H1 (cell line): ENCODE data around the gene RNASEH2A. TPM values are rescaled to one million over a fixed set of nuclear protein-coding genes. Genes with fewer than 3 reads are reported as not detected.

Experiments used
- ASH2L ChIP-seq: fragments of 200-600, 300-600 bp; sonication (generic); IDR thresholded peaks from one replicate; pipeline ENCODE4 v1.7.1; 2017; ENCODE audit warnings: low read length
- BACH1 ChIP-seq: IDR thresholded peaks from 2 replicates; pipeline ENCODE4 v1.6.1; 2012; ENCODE audit warnings: low read length, improper control_type of control experiment
- CBX8 ChIP-seq: fragments of 300-800, 300-1000 bp; sonication (generic); IDR thresholded peaks from 2 replicates; pipeline ENCODE4 v1.7.1; 2016; ENCODE audit warnings: low read depth, low read length, borderline replicate concordance
- CEBPB ChIP-seq: IDR thresholded peaks from 2 replicates; pipeline ENCODE4 v1.6.1; 2012; ENCODE audit warnings: low read depth, low read length
- CHD1 ChIP-seq: IDR thresholded peaks from 2 replicates; pipeline ENCODE4 v1.6.1; 2012; ENCODE audit warnings: low read depth, low read length, improper control_type of control experiment
- CHD2 ChIP-seq: IDR thresholded peaks from 2 replicates; pipeline ENCODE4 v1.6.1; 2012; ENCODE audit warnings: low read length, improper control_type of control experiment
- MAX ChIP-seq: IDR thresholded peaks from 2 replicates; pipeline ENCODE4 v1.6.1; 2012; ENCODE audit warnings: inconsistent platforms
- POLR2A ChIP-seq, 2 experiments: IDR thresholded peaks; 1 replicate in 1 of 2; 2 replicates in 1 of 2; pipeline ENCODE4 v1.6.1; 2011; ENCODE audit warnings: low read depth in 2 of 2, low read length in 2 of 2, mild to moderate bottlenecking in 2 of 2; ENCODE audit errors: control extremely low read depth in 1 of 2
- POLR2AphosphoS5 ChIP-seq: IDR thresholded peaks from 2 replicates; pipeline ENCODE4 v1.6.1; 2011; ENCODE audit warnings: low read depth, low read length
- SP1 ChIP-seq: IDR thresholded peaks from 2 replicates; pipeline ENCODE4 v1.6.1; 2011; ENCODE audit warnings: low read depth, low read length
- SP4 ChIP-seq: IDR thresholded peaks from 2 replicates; pipeline ENCODE4 v1.6.1; 2012; ENCODE audit warnings: low read length, inconsistent platforms
- TAF1 ChIP-seq: IDR thresholded peaks from 2 replicates; pipeline ENCODE4 v1.6.1; 2011; ENCODE audit warnings: mild to moderate bottlenecking, low read depth, low read length
- TEAD4 ChIP-seq: IDR thresholded peaks from 2 replicates; pipeline ENCODE4 v1.6.1; 2012; ENCODE audit warnings: low read depth, low read length, inconsistent platforms, mixed read lengths
- polyA plus RNA-seq, 7 experiments: library from polyadenylated mRNA; depleted of rRNA in 3 of 7; stranded (reverse) in 5 of 7; unstranded in 2 of 7; fragments of >200 nt in 5 of 7; fragments of 200-250 nt in 2 of 7; gene quantifications; 1 replicate in 5 of 7; 2 replicates in 1 of 7; 4 replicates in 1 of 7; pipeline versions ENCODE4 v1.2.1 to v1.2.3, GENCODE V29; 2011 to 2013; ENCODE audit warnings: missing spikeins in 2 of 7, mixed read lengths in 2 of 7
- total RNA-seq: library from RNA; stranded (reverse); fragmentation: NEBNext Ultra II Directional; extraction: Animal tissue kit (Norgen Biotek cat#: 25700); gene quantifications from 2 replicates; pipeline ENCODE4 v1.2.1, GENCODE V29; 2021
- TF ChIP-seq, protein P1 (sequence below), 3 experiments: IDR thresholded peaks; 1 replicate in 2 of 3; 2 replicates in 1 of 3; pipeline versions ENCODE4 v1.5.1 to v1.6.1; 2011; ENCODE audit warnings: low read length in 3 of 3, mild to moderate bottlenecking in 3 of 3, inconsistent platforms in 2 of 3, low read depth in 1 of 3, moderate library complexity in 1 of 3; ENCODE audit not compliant: insufficient read depth in 1 of 3; ENCODE audit errors: control extremely low read depth in 1 of 3
- TF ChIP-seq, protein P2 (sequence below): IDR thresholded peaks from 2 replicates; pipeline ENCODE4 v1.6.1; 2012; ENCODE audit warnings: low read length, inconsistent platforms

RNASEH2A gene
- total and polyA plus RNA-seq, 2 of the 8 experiments (the other 6 are each of a cell fraction or from before 2014, with no cell fraction given), result 67.5 to 120 TPM

GRCh38 chr19:12782424-12783290 is 23.7 kb upstream of the RNASEH2A start (continued):
- TF ChIP-seq, protein P1, sequence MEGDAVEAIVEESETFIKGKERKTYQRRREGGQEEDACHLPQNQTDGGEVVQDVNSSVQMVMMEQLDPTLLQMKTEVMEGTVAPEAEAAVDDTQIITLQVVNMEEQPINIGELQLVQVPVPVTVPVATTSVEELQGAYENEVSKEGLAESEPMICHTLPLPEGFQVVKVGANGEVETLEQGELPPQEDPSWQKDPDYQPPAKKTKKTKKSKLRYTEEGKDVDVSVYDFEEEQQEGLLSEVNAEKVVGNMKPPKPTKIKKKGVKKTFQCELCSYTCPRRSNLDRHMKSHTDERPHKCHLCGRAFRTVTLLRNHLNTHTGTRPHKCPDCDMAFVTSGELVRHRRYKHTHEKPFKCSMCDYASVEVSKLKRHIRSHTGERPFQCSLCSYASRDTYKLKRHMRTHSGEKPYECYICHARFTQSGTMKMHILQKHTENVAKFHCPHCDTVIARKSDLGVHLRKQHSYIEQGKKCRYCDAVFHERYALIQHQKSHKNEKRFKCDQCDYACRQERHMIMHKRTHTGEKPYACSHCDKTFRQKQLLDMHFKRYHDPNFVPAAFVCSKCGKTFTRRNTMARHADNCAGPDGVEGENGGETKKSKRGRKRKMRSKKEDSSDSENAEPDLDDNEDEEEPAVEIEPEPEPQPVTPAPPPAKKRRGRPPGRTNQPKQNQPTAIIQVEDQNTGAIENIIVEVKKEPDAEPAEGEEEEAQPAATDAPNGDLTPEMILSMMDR (IDR thresholded peaks at IDR 0.05; ENCODE audit: control extremely low read depth in 1 of 3, insufficient read depth in 1 of 3, low read depth in 1 of 3, low read length in 3 of 3), result no peak
- TF ChIP-seq CHD2 (no peak), ASH2L (peak; percentile 45), TAF1 (no peak), BACH1 (peak; percentile 83), CEBPB (no peak), SP1 (0 out of 2 replicates have a peak, but pooled peaks have one; percentile 6), TEAD4 (no peak), CBX8 (no peak), SP4 (no peak), POLR2A (IDR thresholded peaks at IDR 0.05; ENCODE audit: control extremely low read depth in 1 of 2, low read depth in 2 of 2, low read length in 2 of 2) (no peak), POLR2AphosphoS5 (no peak), CHD1 (no peak), MAX (peak; percentile 58; the same call in 1 of the 2 replicates)
- TF ChIP-seq, protein P2, sequence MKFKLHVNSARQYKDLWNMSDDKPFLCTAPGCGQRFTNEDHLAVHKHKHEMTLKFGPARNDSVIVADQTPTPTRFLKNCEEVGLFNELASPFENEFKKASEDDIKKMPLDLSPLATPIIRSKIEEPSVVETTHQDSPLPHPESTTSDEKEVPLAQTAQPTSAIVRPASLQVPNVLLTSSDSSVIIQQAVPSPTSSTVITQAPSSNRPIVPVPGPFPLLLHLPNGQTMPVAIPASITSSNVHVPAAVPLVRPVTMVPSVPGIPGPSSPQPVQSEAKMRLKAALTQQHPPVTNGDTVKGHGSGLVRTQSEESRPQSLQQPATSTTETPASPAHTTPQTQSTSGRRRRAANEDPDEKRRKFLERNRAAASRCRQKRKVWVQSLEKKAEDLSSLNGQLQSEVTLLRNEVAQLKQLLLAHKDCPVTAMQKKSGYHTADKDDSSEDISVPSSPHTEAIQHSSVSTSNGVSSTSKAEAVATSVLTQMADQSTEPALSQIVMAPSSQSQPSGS, result no peak
